Measurements from ENCODE around the gene KCNIP1.

Gene KCNIP1

GRCh38 chr5:170721681-170722080 is 217.9 kb downstream of the KCNIP1 start:
- H3K9me2 ChIP-seq (replicated peaks; ENCODE audit: low read depth, low read length): no peaks in the 10 kb centered on the region
- no peak overlapping the region for H3K4me3 ChIP-seq (ENCODE audit: low read length, poor library complexity, severe bottlenecking)
- H3K9ac ChIP-seq (ENCODE audit: low read depth, low read length, poor library complexity, severe bottlenecking): no peak overlapping the region
- H3K9me3 ChIP-seq (ENCODE audit: insufficient read depth, low read depth, low read length): no peaks in the 10 kb centered on the region
- no peak overlapping the region for H2AFZ ChIP-seq (ENCODE audit: low read length)
- H4K20me1 ChIP-seq (ENCODE audit: insufficient read depth, low read length, poor library complexity, severe bottlenecking): no peaks in the 10 kb centered on the region
- H3K36me3 ChIP-seq (ENCODE audit: insufficient read depth, low read length): no peaks in the 10 kb centered on the region
- no peak overlapping the region for H3K4me2 ChIP-seq (ENCODE audit: low read depth, low read length, poor library complexity, severe bottlenecking)
- no peaks in the 10 kb centered on the region for H3F3A ChIP-seq (ENCODE audit: low read depth)
- H3K27me3 ChIP-seq (ENCODE audit: insufficient read depth, low read length, poor library complexity, severe bottlenecking): no peaks in the 10 kb centered on the region
- no peaks in the 10 kb centered on the region for H3K4me1 ChIP-seq (ENCODE audit: insufficient read depth, low read length, poor library complexity, severe bottlenecking)
- TF ChIP-seq CTCF (conservative IDR thresholded peaks at IDR 0.05; ENCODE audit: low read length) (no peak), EZH2phosphoT487 (IDR thresholded peaks at IDR 0.05; ENCODE audit: borderline replicate concordance) (no peak)
- H3K79me2 ChIP-seq (ENCODE audit: insufficient read depth, low read length): no peaks in the 10 kb centered on the region

GRCh38 chr5:170722316-170722715 is 218.5 kb downstream of the KCNIP1 start:
- Histone ChIP-seq H3K27me3 (ENCODE audit: insufficient read depth, low read length, poor library complexity, severe bottlenecking) (no peaks in the 10 kb centered on the region), H3K9me2 (replicated peaks; ENCODE audit: low read depth, low read length) (no peaks in the 10 kb centered on the region), H3K4me3 (ENCODE audit: low read length, poor library complexity, severe bottlenecking) (no peak overlapping the region), H3K4me2 (ENCODE audit: low read depth, low read length, poor library complexity, severe bottlenecking) (no peak overlapping the region), H3K36me3 (ENCODE audit: insufficient read depth, low read length) (no peaks in the 10 kb centered on the region), H3F3A (ENCODE audit: low read depth) (no peaks in the 10 kb centered on the region), H3K4me1 (ENCODE audit: insufficient read depth, low read length, poor library complexity, severe bottlenecking) (no peaks in the 10 kb centered on the region), H2AFZ (ENCODE audit: low read length) (no peak overlapping the region), H3K79me2 (ENCODE audit: insufficient read depth, low read length) (no peaks in the 10 kb centered on the region), H3K9me3 (ENCODE audit: insufficient read depth, low read depth, low read length) (no peaks in the 10 kb centered on the region), H4K20me1 (ENCODE audit: insufficient read depth, low read length, poor library complexity, severe bottlenecking) (no peaks in the 10 kb centered on the region), H3K9ac (ENCODE audit: low read depth, low read length, poor library complexity, severe bottlenecking) (no peak overlapping the region)
- TF ChIP-seq EZH2phosphoT487 (IDR thresholded peaks at IDR 0.05; ENCODE audit: borderline replicate concordance) (no peak), CTCF (conservative IDR thresholded peaks at IDR 0.05; ENCODE audit: low read length) (no peak)

- Histone ChIP-seq H3K27me3 (ENCODE audit: insufficient read depth, low read length, poor library complexity, severe bottlenecking) (no peaks in the 10 kb centered on the region), H3K79me2 (ENCODE audit: insufficient read depth, low read length) (no peaks in the 10 kb centered on the region), H3K36me3 (ENCODE audit: insufficient read depth, low read length) (no peaks in the 10 kb centered on the region), H3K4me3 (ENCODE audit: low read length, poor library complexity, severe bottlenecking) (no peak overlapping the region), H3K9me3 (ENCODE audit: insufficient read depth, low read depth, low read length) (no peaks in the 10 kb centered on the region), H3K4me1 (ENCODE audit: insufficient read depth, low read length, poor library complexity, severe bottlenecking) (no peaks in the 10 kb centered on the region), H3K9me2 (replicated peaks; ENCODE audit: low read depth, low read length) (no peaks in the 10 kb centered on the region), H3F3A (ENCODE audit: low read depth) (no peaks in the 10 kb centered on the region), H3K9ac (ENCODE audit: low read depth, low read length, poor library complexity, severe bottlenecking) (no peak overlapping the region), H3K4me2 (ENCODE audit: low read depth, low read length, poor library complexity, severe bottlenecking) (no peak overlapping the region), H4K20me1 (ENCODE audit: insufficient read depth, low read length, poor library complexity, severe bottlenecking) (no peaks in the 10 kb centered on the region), H2AFZ (ENCODE audit: low read length) (no peak overlapping the region)
- TF ChIP-seq EZH2phosphoT487 (IDR thresholded peaks at IDR 0.05; ENCODE audit: borderline replicate concordance) (no peak), CTCF (conservative IDR thresholded peaks at IDR 0.05; ENCODE audit: low read length) (no peak)
These were observed 227.2 kb downstream of the KCNIP1 start for GRCh38 chr5:170731052-170731451.

Measured in Loucy (cell line).